DND-41 (cell line): ENCODE results near the gene TBC1D5.

Source experiments
- EZH2 ChIP-seq: IDR thresholded peaks from 3 replicates; pipeline ENCODE4 v1.6.1; 2012; ENCODE audit warnings: borderline replicate concordance, low read depth, mild to moderate bottlenecking, moderate library complexity, low read length, inconsistent platforms; ENCODE audit not compliant: severe bottlenecking
- TF ChIP-seq, protein P1 (sequence below): IDR thresholded peaks from 2 replicates; pipeline ENCODE4 v1.5.1; 2012; ENCODE audit warnings: borderline replicate concordance, low read length, moderate library complexity, mild to moderate bottlenecking; ENCODE audit not compliant: poor library complexity, severe bottlenecking; ENCODE audit errors: extremely low read depth

DNA sequence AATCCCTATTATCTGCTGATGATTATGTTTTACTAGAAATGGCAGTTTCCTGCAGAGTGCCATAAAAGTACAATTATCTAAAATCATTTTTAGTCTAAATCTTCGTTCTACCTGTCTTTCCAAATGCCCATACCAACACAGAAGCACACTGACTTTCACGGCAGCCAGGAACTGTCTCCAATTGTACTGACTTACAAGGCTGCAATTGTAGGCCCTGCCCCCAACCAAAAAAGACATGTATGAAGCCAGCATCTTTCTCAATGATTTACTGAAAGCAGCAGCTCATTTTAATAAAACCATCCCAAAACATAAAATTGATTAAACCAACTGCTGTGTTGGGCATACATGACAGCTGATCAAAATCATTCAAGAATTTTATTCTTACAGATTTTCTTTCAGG lies 119.0 kb downstream of the TBC1D5 start:
- TF ChIP-seq, protein P1, sequence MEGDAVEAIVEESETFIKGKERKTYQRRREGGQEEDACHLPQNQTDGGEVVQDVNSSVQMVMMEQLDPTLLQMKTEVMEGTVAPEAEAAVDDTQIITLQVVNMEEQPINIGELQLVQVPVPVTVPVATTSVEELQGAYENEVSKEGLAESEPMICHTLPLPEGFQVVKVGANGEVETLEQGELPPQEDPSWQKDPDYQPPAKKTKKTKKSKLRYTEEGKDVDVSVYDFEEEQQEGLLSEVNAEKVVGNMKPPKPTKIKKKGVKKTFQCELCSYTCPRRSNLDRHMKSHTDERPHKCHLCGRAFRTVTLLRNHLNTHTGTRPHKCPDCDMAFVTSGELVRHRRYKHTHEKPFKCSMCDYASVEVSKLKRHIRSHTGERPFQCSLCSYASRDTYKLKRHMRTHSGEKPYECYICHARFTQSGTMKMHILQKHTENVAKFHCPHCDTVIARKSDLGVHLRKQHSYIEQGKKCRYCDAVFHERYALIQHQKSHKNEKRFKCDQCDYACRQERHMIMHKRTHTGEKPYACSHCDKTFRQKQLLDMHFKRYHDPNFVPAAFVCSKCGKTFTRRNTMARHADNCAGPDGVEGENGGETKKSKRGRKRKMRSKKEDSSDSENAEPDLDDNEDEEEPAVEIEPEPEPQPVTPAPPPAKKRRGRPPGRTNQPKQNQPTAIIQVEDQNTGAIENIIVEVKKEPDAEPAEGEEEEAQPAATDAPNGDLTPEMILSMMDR = no peak
- no peak for TF ChIP-seq EZH2
